HG03460 (cell line): ENCODE measurements around the gene MAMDC2.

Experiments
- ATAC-seq: cut with Tn5 transposase; IDR thresholded peaks from one replicate; pipeline ENCODE4 v1.9.1; 2021; ENCODE audit not compliant: unreplicated experiment

MAMDC2 gene

DNA sequence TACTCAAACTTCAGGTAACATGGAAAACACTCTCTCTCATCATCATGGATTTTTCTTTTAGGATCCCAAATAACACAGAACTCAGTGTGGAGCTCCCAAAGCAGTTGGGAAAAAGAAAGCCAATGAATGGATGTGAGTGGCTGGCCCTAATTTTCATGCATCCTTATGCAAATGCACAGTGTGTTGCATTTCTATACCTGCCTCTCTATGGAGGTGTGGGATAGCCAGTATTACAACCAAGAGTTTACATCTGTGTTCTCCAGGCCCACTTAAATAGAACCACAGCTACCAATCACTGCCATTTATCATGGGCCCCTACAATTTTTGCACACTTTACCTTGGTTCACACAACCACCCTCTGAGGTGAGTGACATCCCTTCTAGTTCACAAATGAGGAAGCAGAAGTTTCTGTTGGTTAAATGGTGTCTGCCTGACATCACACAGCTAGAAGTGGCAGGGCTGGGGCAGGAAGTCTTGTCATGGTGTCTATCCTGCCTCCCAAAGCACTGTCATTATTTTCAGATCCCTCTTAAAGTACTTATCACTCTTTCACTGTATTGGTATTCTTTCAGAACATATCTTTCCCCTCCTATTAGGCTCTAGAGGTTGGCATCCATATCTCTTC, 17.3 kb downstream of the MAMDC2 start:
- peak; percentile 98 for ATAC-seq

DNA sequence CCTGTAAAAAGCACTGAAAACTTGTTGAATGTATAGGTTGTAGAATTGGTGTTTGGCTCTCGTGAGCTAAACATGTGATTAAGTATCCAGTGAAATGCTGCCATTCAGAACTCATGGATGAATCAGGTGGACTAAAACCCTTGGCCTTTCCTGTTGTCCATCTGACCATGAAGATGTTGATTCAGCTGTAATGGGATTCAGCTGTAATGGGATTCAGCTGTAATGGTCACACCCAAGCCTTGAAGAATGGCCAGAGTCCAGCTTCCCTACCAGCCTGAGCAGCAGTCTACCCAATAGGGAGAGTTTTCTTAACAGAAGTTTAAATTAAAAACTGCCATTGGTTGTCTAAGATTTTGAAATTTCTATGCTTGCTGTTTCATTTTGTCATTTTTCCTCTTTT, 18.1 kb downstream of the MAMDC2 start:
- no peak for ATAC-seq

DNA sequence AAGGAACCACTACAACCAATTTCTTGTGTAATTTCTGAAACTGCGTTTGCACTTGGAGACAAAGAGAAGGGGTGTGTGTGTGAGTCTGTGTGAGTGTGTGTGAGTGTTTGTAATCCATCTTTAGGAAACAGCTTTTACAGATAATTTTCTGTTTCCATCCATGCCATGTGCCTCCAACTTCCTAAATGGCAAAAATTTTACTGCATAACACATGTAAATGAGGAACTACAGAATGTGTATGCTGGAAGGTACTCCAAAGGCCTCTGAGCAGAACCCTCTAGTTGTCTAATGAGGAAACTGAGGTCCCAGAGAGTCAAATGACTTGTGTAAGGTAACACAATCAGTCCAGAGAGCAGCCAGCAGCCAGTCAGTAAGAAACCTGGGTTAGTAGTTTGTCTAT, 20.8 kb downstream of the MAMDC2 start:
- no peak for ATAC-seq

DNA sequence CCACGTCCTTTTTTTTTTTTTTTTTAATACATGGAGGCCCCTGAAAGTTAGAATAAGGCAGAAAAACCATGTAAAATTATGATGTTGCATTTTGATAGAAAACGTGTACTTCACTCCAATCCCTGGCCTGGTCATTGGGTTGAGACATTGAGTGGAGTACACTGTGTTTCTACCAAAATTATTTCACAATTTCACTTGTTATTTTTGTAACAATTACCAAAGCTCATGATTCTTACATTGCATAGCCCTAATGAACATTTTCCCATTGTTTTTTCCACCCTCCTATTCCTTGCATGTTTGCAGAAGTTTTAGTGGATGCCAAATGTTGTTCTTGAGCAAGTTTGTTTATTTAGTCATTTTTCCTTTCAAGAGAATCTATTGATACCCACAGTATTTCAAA, 21.9 kb downstream of the MAMDC2 start:
- ATAC-seq, result no peak

DNA sequence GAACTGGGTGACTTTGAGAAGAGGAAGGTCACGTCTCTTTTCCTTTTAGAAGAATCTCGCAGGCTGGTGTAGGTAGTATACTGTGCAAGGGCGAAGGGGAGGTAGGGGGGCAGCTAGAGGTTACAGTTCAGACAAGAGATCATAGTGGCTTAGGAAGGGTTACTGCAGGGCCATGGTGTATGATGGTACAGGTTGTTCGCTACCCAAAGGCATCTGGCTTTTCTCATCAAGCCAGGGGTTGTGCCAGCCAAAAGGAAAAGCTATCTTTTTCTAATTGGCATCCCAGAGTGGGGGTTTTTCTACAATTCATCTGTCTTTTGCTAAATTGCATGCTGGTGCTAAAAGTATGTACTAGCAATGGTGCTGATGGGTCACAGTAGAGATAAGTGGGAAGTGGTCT, 22.8 kb downstream of the MAMDC2 start:
- no peak for ATAC-seq

DNA sequence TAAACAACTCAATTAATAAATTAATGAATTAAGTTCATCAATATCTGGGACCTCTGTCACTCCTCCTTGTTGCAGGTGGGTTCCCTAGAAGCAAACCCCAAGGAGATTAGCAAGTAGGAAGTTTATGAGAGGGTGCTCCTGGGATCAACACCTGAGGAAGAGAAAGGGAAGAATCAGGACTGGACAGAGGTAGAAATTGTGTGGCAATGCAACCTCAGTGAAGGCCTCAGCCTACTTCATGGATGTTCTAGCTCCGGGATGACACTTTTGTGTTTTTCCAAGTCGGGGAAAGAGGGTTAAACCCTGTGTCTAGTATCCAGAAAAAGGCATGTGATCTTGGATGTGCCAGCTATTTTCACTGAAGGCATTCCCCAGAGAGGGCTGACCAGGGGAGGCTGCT, 23.2 kb downstream of the MAMDC2 start:
- ATAC-seq, result no peak

DNA sequence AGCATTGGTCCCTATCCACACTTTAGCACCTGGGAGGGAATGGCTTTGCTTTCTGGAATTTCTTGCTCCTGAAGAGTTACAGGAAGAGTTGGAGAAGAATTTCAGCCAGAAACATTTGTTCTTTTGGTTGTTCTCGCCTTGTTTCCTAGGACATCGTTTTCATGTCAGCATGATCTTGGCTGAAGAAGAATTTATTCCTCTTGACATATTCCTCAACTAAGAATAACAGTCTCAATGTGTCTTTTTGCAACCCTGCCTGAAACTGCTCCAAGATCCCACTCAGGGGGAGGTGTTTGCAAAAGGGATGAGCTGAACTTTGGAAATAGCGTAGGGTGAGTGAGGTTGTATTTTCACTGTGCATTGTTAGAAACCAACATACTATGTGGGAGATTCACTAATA, 26.1 kb downstream of the MAMDC2 start:
- ATAC-seq, result no peak

DNA sequence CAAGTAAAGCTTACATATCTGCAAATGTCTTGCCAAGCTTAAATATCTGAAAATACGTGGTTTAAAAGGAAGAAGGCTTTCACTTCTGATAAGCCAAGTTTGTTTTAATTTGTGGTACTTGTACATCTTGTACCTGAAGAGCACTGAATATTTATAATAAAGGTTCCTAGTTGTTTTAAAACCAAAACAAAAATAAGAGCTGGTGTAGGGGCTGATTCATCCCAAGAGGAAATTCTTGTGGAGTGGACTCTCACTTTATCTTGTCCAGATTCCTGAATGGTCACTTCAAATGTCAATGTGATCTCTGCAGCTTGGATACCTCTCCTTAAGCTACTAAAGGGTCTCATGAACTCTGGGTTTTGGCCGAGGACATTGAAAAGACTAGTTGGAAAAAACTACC, 29.5 kb downstream of the MAMDC2 start:
- ATAC-seq, result no peak

DNA sequence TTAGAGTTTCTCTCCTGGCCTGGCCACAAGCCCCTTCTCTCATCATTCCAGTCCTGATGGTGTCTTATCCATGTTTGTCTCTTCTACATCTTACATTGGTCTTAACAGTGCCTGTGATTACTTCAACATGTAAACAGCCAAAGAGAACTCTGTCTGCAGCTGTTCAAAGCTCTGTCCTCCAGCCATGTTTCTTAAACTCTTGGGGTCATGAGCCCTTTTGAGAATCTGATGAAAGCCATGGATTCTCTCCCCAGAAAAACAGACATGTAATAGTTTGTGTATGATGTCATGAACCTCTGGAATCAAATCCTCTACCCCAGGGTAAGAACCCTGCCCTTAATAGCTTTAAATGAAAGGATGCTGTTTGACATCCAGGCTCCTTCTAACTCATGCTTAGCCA, 30.1 kb downstream of the MAMDC2 start:
- no peak for ATAC-seq

DNA sequence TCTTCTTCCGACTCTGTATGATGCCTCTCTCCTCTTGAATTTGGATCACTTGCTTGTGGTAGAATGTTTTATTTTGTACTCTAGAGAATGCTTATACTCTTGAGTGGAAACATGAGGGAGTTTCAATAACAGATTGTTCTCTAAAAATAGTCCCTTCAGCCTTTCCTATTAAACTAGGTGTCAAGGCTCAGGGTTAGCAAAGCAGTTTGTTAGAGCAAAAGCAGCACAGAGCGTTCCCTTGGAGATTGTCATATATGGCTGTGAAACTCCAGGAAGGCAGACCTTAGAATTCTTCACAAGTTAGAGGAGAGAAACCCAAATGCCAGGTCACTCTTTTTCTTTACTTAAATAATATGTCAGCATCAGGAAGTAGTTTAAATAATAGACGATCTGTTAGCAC, 33.0 kb downstream of the MAMDC2 start:
- no peak for ATAC-seq

DNA sequence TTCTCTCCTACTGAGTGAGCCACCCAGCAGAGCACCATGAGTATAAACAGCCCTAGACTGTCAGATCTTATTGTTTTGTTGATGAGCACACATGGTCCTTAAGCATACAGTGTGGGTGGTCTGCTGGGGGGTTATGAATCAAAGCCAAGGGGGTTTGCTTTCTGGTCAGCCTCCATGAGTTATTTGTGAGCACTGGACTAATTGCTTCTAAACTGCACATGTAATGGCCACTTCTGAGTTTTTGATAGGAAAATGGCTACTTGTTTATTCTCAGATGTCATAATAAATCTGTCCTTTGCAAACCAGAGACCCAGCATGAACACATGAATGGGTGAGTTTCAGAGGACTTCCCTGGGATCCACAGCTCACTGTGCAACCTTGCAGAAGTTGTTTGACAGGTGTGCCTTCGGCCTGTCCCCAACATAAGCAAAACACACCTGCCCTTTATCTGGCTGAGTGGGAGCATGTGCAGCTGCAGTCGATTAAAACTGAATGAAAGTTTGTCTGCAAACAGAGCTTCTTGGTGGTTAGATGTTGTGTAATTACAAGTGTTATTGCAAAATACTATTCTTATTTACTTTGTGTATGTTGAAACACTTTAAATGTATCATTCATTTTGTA, 35.9 kb downstream of the MAMDC2 start:
- ATAC-seq, result no peak

DNA sequence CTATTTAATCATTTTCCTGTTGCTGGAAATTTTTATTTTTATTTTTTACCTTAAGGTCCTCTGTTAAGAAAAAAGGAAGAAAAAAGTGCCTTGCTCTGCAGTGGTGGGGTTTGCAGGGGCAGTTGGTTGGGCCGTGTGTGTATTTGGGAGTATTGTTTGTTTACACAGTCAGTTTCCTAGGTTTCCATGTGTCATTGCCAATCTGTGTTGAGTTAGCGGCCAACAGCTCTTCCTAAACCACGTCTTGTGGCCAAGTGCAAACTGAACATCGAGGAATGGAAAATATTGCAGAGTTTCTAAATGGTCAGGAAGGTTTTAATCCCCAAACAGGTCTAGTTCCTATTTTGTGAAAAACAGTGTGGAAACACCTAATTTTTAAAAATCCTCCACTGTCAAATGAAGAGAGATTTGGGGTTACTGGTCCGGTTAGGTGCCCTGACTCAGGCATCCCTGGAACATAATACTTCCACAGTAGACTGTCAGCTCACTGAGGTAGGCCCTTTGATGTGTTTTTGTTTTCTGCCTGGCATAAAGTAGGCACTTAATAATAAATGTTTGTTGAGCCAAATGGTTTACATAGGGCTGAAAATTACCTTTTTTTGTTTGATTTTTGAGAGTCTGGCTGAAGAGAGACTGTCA, 37.0 kb downstream of the MAMDC2 start:
- ATAC-seq, result no peak

DNA sequence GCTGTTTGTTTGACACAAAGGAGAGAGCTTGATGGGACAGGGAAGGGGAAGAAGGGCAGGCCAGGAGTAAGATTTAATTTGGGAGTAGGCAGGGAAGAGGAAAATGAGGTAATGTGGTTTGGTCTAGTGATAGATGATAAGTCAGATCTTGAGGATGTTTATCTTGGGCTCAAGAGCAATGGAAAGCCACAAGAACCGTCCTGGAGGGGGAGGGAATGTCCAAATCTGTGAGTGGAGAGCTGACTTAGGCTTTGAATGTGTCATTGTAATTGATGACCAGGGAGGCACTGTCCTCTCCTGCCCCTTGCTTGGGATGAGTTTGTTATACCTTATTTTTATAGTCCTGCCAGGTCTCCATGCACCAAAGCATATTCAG, 37.5 kb downstream of the MAMDC2 start:
- ATAC-seq, result no peak

DNA sequence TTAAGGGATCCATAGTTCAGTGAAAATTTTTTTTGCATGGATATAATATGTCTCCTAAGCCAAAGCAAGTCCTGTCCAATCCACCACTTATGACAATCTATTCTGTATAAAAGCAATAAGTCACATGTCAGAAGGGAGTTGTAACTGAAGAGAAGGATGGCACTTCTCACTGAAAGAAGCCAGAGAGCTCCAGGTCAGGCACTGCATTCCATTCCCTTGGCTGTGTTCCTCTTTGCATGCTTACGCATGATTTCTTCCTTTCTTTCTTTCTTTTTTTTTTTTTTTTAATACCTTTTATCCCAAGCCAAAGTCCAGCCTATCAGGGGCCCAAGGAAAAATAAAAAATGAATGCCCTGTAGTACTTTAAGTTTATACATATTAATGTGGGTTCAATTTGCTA, 39.8 kb downstream of the MAMDC2 start:
- ATAC-seq, result no peak

DNA sequence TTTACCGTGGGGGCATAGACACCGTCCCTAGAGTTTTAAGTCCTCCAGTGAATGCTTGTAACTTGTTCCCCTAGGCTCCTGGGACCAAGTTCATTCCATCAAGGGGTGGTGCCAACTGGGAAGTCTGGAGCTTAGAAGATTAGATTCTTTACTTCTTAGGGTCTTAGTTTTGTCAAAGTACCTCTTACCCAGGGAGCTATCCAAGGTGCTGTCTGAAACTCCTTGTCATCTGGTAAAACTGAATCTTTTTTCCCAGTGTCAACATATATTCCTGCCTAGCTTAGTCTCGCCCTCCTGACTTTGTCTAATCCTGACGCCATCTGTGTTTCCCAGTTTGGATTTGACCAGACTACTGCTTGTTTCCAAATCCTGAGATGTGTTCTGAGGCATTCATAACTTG, 41.6 kb downstream of the MAMDC2 start:
- no peak for ATAC-seq

DNA sequence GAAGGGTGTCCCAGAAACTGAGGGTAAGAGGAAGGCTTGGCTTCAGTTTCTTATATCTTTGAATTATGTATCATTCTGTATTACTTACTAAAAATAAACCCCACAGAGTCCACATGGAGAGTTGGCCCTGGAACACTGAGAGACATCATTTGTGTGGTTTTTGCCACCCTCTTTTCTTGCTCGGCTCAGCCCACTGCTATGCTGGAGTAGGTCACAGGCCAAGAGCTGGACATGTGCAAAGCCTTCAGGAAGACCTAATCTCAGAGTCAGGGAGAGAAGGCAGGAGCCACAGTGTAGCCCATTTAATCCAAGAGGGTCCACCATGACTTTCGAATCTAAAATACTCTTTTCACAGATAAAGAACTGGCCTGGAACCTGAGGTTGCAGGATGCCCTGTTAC, 47.5 kb downstream of the MAMDC2 start:
- no peak for ATAC-seq

DNA sequence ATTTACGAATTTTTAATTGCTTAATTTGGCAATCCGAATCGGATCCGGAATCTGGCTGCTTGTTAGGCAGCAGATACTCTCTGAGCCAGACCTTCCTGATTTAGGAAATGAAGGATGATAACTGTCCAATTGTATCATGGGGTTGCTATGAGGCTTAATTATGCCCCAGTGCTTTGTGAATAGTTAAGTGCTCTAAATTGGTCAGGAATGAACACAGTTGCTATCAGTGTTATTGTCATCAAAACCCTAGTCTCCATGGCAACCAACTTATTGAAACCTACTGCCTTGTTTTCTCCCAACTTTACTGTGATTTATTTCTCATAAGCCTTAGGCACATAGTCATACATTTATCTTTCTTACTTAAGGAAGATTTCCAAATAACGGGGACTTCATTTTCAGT, 47.9 kb downstream of the MAMDC2 start:
- ATAC-seq, result no peak

DNA sequence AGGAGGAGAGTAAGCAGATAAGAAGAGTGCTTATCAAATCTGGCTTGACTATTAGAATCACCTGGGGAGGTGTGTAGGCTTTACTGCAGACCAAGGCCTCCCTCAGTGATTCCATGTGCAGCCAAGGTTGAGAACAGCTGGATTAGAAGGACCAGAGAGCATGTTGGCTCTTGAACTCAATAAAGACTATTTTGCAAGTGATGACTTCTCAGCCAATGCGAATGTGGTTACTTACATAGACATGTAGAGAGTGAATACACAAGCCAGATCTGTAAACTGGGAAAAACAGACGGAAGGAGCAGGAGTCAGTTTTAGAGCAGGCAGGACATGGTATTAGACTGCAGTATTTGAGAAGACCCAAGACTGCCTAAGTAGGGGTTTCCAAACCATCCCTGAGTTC, 48.5 kb downstream of the MAMDC2 start:
- no peak for ATAC-seq

DNA sequence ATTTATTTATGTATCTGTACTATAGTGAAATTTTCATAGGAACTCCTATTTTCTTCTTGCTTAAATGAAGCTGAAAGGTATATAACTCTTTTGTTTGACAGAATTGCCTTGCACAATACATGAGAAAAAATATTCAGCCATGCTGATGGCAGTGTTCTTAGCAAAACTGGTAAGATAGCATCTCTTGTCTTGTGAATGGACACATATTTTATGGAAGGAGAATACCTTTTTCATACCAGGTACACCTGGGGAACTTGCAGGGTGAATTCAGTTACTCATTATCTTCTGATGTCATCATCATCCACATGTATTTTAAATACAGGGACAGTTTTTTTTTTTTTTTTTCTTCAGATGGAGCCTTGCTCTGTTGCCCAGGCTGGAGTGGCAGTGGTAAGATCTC, 49.4 kb downstream of the MAMDC2 start:
- no peak for ATAC-seq

DNA sequence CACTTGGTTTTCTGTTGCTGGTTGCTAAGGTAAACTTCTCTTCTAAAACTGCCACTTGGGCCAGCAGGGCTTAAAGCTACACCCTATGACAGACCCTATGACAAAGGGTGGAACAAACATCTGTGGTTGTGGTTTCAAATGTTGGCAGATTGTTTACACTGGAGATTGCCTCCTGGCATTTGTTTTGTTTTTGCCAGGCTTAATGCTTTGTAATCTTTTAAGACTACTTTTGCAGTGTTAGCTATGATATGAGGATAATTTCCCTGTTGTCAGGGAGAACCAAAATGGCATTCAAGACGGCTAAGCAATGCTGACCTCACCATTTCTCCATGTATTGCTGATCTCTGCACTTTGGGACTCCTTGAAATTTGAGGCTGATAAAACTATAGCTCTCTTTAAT, 50.3 kb downstream of the MAMDC2 start:
- no peak for ATAC-seq

DNA sequence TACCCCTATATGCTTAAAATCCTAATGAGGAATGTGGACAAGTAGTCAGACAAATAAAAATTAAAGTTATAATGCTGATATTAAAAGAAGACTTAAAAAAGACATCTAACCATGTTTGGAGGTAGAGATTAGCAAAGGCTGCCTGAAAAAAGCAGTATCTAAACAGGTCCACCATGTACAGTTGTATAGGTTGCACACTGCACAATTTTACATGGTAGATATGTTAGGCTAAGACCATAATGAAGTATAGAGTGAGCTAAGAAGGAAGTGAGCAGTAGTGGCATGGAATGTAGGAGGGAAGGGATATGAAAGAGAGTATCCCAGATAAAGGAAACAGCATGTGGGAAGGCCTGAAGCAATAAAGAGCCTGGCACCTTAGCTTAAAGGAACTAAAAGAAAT, 51.1 kb downstream of the MAMDC2 start:
- no peak for ATAC-seq

DNA sequence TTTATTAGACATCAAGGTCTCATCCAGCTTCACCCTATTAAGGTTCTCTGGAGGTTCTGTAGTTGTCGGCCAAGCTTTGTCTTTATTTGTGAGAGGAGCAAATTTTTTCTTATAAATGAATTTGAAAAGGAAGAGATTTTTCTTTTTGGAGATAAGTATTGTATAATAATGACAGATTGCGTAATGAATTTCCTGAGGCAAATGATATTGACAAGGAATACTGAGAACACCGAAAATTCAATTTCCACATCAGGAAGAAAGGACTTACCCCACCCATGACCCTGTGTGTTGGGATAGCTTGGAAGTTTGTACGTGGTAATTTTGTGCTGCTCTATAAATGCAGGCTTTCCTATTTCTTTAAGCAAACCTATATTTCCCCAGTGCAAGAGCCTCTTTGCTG, 53.5 kb downstream of the MAMDC2 start:
- ATAC-seq, result no peak

DNA sequence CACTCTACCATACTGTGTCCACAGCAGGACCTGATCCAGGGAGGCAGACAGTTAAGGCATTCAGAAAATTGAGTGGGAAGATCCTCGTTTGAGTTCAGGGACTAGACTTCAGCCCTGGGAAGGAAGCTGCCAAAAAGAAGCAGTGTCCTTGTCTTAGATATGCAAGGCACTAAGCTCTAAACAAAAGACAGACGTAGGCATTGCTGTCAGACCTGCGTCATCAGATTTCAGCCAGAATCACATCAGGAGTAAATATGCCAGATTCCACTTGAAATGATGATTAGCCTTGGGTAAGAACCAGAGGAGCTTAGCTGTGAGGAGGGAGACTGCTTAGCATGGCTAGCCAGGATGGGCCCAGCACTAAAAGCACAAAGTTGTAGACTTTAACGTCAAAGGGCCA, 56.7 kb downstream of the MAMDC2 start:
- ATAC-seq, result no peak
